Activated CD4-positive, alpha-beta T cell treated with anti-CD3 and anti-CD28 coated beads, Interleukin-2, amount 50 U/mL, for 48 hours (primary cell): ENCODE data around the gene MORC1.
"Not testable (repeated sequence)": the region's sequence is repeated elsewhere in the genome, so short reads cannot be mapped to it uniquely, and the experiment has no call there.

Experiments
- DNase-seq, 2 experiments: peaks; one replicate each; pipeline ENCODE4 v3.0.0-alpha.2; 2020

Gene MORC1, protein sequence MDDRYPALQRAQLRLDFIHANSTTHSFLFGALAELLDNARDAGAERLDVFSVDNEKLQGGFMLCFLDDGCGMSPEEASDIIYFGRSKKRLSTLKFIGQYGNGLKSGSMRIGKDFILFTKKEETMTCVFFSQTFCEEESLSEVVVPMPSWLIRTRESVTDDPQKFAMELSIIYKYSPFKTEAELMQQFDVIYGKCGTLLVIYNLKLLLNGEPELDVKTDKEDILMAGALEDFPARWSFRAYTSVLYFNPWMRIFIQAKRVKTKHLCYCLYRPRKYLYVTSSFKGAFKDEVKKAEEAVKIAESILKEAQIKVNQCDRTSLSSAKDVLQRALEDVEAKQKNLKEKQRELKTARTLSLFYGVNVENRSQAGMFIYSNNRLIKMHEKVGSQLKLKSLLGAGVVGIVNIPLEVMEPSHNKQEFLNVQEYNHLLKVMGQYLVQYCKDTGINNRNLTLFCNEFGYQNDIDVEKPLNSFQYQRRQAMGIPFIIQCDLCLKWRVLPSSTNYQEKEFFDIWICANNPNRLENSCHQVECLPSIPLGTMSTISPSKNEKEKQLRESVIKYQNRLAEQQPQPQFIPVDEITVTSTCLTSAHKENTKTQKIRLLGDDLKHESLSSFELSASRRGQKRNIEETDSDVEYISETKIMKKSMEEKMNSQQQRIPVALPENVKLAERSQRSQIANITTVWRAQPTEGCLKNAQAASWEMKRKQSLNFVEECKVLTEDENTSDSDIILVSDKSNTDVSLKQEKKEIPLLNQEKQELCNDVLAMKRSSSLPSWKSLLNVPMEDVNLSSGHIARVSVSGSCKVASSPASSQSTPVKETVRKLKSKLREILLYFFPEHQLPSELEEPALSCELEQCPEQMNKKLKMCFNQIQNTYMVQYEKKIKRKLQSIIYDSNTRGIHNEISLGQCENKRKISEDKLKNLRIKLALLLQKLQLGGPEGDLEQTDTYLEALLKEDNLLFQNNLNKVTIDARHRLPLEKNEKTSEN

DNA sequence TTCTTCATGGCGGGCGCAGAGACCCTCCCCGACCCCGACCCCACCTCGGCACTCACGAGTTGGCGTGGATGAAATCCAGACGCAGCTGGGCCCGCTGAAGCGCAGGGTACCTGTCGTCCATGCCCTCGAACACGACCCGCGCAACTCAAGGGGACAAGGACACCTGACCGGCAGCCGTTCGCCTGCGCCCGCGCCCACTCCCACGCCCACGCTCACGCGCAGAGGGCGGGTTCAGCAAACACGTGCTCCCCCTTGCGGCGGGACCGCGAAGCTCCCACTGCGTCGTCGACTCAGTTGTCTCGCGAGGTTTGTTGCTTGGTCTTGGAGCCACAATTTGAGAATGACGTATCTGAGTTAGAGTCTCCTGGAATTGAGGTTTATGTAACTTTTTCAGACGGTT is at the start of gene MORC1:
Gene MORC1 (minus strand): TSS at position 196 of the 400 bp plus-strand sequence. CDS start 75 bp downstream, at position 121.
- DNase-seq: no peak

DNA sequence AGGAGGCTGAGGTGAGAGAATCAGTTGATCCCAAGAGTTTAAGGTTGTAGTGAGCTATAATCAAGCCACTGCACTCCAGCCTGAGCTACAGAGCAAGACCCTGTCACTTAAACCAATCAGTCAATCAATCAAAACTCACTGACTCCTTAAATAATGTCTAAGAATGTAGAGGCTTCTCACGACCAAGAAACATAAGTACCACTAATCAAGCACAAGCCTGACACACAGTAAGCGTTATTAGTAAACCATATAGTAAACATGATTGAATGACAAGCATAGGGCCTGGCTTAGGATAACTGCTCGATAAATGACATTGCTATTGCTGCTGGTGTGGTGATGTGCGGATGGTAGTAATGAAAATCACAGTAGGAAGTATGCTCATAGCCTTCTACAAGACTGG is 48.0 kb upstream of the MORC1 start:
- DNase-seq: no peak

- no peak for DNase-seq
Observed at GRCh38 chr3:109161487-109162123, 43.7 kb upstream of the MORC1 start.

- no peak for DNase-seq
Observed at GRCh38 chr3:109155828-109156227, 37.9 kb upstream of the MORC1 start.

- no peak for DNase-seq
Observed at GRCh38 chr3:109154979-109155378, 37.0 kb upstream of the MORC1 start.

DNA sequence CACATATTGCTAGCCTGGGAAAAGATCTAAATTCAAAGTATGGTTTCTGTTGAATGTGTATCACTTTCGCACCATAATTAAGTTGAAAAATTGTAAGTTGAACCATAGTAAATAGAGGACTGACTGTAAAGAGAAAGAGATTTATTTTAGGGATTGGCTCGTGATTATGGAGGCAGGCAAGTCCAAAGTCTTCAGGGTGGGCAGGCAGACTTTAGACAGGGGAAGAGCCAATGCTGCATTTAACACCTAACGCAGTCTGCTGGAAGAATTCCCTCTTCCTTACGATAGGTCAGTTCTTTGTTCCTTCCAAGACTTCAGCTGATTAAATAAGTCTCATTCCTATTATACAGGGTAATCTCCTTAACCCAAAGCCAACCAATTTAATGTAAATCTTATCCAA is 34.4 kb upstream of the MORC1 start:
- DNase-seq: no peak

GRCh38 chr3:109149078-109149477 is 31.1 kb upstream of the MORC1 start:
- no peak for DNase-seq

GRCh38 chr3:109143646-109144045 is 25.7 kb upstream of the MORC1 start:
- no peak for DNase-seq

DNA sequence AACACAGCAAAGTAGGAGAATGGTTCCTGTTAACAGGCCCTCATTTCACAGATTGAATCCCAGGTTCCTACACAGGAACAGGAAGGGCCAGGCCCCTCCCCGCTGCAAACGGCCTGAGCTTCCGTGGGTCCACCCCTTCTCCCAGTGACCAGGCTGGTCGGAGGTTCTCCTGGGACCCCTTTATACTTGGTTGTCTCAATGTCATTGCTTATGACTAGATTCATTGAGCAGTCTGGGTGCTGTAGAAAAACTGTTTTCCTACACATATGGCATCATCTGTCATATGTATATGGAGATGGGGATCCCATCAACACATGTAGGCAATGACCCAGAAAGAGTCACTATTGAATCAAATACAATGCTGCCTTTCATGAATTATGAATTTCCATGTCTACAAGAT is 22.4 kb upstream of the MORC1 start:
- DNase-seq: no peak

GRCh38 chr3:109137761-109138160 is 19.8 kb upstream of the MORC1 start:
- DNase-seq: no peak

DNA sequence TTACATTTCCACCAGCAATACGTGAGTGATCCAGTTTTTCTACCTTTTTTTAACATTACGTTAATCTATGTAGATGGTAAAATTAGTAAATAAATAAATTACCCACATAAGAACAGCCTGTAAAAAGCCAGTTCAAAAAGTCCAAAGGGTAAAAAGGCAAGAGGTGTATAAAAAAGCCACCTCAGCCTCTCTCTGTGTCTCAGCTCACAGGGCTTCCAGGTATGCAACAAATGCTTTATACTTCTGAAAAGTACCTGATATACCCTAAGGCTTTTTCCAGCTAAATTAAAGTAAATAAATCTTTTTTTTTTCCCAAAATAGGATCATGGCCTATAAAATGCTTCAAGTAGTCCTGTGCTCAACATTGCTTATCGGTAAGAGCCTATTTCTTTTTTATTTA is 18.6 kb upstream of the MORC1 start, which contains the start of gene C3orf85:
Gene C3orf85 (plus strand): TSS at position 197 of the 400 bp plus-strand sequence. CDS start 129 bp downstream, at position 326.
- DNase-seq: no peak

- not testable (repeated sequence) for DNase-seq
Observed at GRCh38 chr3:109133474-109133816, 15.5 kb upstream of the MORC1 start.

DNA sequence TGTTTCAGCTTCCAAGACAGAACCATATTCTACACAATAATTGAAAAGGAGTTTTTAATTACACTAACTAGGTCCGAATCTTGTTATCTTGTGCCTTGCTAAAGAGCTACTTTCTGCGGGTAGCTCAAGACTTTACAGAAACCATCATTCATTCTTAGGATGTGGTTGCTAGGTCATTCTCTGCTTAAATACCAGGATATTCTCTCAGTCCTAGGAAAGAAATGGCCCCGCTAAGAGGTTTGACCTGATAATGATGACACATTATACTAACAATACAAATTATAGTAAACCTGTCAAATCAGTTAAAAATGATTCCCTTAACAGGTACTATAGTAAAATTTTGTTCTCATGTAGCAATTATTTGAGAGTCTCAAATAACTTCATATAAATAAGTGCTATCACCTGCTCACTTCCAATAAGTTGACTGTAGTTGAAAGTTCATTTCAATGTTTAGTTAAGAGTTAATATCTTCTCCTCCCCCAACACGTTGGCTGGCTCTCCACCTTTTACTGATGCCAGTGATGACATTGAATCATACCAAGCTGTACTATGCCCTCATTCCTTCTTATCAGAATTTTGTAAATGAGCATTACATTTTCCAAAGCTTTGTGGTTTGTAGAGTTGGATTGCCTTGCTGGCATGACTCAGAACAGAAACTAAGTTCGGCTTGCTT is 15.0 kb upstream of the MORC1 start:
- DNase-seq: no peak

DNA sequence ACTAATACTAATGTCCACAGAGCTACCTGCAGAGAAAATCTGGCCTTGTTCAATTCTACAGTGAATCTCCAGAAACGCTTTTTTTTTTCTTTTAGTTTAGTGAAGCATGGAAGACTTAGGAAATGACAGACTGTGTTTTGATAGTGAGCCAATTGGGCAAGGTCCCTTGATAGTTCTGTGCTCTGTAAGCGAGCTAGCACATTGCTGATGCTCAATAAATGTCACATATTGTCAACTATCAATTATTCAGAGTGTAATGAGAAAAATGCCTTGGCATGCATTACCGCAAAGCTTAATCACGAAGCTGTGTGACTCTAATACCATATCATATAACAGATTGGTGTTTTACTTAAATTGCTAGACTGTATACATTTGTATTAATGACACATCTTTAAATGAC is 13.3 kb upstream of the MORC1 start:
- no peak for DNase-seq

GRCh38 chr3:109127553-109127952 is 9.6 kb upstream of the MORC1 start:
- DNase-seq: no peak

DNA sequence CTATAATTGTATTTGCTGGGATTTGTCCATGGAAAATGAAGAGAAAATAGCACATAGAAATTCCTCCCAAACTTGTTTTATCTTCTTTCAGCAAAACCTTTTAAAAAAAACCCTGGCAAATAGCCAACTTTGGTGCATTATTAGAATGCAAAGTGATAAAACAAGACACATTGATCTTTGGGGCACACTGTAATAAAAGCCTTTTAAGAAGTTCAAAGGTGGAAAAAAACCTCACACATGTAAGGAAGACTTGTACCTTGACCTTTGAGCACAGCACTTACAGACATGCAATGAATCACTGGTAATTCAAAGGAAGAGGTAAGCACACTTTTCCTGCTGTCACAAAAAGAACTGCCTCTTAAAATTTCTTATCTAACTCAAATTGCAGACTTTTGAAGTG is 8.0 kb upstream of the MORC1 start:
- DNase-seq: no peak

GRCh38 chr3:109122690-109123089 is 4.8 kb upstream of the MORC1 start:
- DNase-seq: no peak

DNA sequence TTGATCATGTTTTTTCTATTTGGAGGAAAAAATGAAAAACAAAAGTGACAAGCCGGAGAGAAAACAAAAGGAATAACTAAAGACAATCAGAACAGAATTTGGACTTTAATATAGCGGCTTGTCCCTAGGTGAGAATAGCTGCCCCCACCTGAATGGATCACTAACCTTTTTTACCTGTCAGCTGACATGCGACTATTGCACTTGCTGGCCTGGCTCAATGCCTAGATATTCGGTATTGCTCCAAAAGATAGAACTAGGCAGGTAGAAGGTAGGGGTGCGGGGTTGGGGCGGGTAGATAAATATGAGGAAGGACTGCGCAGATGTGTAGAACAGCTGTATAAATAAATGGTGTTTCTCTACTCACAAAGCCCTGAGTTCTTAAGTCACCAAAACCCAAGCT is 650 bp upstream of the MORC1 start:
- no peak for DNase-seq

- DNase-seq: no peak
Observed at GRCh38 chr3:109116031-109116430, 1.9 kb downstream of the MORC1 start.

DNA sequence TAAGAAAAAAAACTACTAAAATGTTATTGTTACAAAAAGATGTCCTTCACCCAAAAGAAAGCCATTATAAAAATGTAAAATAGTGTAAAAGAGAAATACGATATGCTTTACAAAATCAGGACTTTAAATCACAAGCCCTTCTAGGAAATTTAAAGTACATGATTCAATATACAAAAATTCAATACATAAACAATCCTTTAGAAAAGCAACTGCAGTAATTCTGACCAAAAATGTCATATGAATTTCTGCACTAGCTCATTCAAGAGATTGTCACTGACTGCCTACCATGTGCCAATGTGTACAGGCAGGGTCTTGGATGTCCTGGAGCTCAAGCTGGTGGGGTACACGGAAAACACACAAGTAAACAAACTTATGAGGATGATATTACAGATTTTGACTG is 2.5 kb downstream of the MORC1 start:
- no peak for DNase-seq

GRCh38 chr3:109114746-109115145 is 3.2 kb downstream of the MORC1 start:
- DNase-seq: no peak

- DNase-seq: no peak
Observed at GRCh38 chr3:109112946-109113760, 4.8 kb downstream of the MORC1 start.
